Mucosa of rectum (tissue), 2 donors: ENCODE data around the gene SFTPA1.
"Not testable (repeated sequence)": the region's sequence is repeated elsewhere in the genome, so short reads cannot be mapped to it uniquely, and the experiment has no call there.

Experiments used
- H3K27ac ChIP-seq, 2 donors: one replicate each; pipeline ENCODE4 v1.7.0; 2013; ENCODE audit warnings: inconsistent platforms in 2 of 2, low read depth in 2 of 2, low read length in 2 of 2
- H3K27me3 ChIP-seq, 2 donors: one replicate each; pipeline ENCODE4 v1.7.0; 2013; ENCODE audit warnings: low read length in 2 of 2; ENCODE audit not compliant: control insufficient read depth in 2 of 2, insufficient read depth in 2 of 2
- H3K36me3 ChIP-seq, 2 donors: one replicate each; pipeline ENCODE4 v1.7.0; 2013; ENCODE audit warnings: low read length in 2 of 2; ENCODE audit not compliant: control insufficient read depth in 2 of 2, insufficient read depth in 2 of 2
- H3K4me1 ChIP-seq, 2 donors: one replicate each; pipeline ENCODE4 v1.7.0; 2013; ENCODE audit warnings: low read length in 2 of 2, mild to moderate bottlenecking in 1 of 2; ENCODE audit not compliant: control insufficient read depth in 2 of 2, insufficient read depth in 2 of 2
- H3K4me3 ChIP-seq, 2 donors: one replicate each; pipeline ENCODE4 v1.7.0; 2013; ENCODE audit warnings: low read length in 2 of 2
- H3K9ac ChIP-seq, 2 donors: one replicate each; pipeline ENCODE4 v1.7.0; 2013; ENCODE audit warnings: low read length in 2 of 2, low read depth in 1 of 2, mild to moderate bottlenecking in 1 of 2
- H3K9me3 ChIP-seq, 2 donors: one replicate each; pipeline ENCODE4 v1.7.0; 2013; ENCODE audit warnings: low read length in 2 of 2; ENCODE audit not compliant: control insufficient read depth in 2 of 2
- donor health status: healthy.
- donor health status: Normal muscosa, but diverticular disease.

SFTPA1 gene

DNA sequence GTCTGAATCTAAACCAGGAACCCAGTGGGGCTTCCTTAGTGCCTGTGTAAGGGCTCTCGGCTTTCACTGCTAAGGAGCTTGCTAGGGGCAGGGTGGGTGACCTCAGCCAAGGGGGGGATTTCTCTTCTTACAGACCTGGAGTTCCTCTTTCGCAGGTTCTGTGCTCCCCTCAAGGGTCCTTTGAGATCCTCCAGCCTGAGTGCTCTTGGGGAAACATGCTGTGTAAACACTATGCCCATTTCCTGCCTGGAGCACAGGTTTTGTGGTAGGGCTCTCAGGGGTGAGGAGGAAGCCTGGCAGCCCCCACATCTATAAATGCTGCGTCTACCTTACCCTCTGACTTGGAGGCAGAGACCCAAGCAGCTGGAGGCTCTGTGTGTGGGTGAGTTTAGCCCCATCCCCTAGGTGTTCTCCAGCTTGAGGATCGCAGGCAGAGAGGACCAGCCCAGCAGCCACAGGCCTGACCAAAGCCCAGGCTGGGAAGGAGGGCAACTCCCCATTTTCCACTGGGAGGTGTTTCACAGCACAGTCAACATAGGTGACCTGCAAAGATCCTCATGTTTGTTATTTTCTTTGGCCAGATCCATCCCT is at the start of gene SFTPA1:
Gene SFTPA1, plus strand, starts transcription at position 339 of the 591 bp plus-strand sequence. CDS start 887 bp downstream, outside the sequence.
- H3K4me1 ChIP-seq = no peaks in the 10 kb centered on the region
- no peaks in the 10 kb centered on the region for H3K9me3 ChIP-seq

DNA sequence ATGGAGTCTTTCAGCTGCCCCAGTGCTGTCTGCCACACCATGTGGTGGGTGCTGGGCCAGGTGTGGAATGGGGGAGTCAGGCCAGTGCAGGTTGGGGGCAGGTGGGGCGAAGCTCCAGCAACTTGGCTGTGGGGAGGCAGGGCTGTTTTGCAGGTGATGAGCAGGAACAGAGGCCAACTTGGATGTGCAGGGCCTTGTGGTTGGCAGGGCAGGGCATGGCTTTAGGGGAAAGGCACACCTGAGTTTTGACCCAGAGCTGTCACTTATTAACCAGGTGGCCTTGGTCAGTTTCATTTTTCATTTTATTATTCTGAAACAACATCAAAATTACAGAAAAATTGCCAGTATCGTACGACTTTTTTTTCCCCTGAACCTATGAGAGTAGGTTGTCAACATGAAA is 49.5 kb upstream of the SFTPA1 start:
- H3K9me3 ChIP-seq = no peaks in the 10 kb centered on the region
- no peak overlapping the region for H3K27ac ChIP-seq
- H3K4me1 ChIP-seq = peaks cover 0 to 12% of the 10 kb centered on the region in 2 donors
- peak overlapping the region in 1 of 2 donors; percentile 9 for H3K4me3 ChIP-seq
- H3K36me3 ChIP-seq = no peaks in the 10 kb centered on the region
- H3K9ac ChIP-seq = no peak overlapping the region
- no peaks in the 10 kb centered on the region for H3K27me3 ChIP-seq

More for the DNA sequence above, at the start of gene SFTPA1:
- Histone ChIP-seq H3K9ac (no peak within 1 kb of the TSS), H3K27me3 (no peaks in the 10 kb centered on the region), H3K36me3 (no peaks in the 10 kb centered on the region), H3K4me3 (no peak within 1 kb of the TSS), H3K27ac (no peak within 1 kb of the TSS)

DNA sequence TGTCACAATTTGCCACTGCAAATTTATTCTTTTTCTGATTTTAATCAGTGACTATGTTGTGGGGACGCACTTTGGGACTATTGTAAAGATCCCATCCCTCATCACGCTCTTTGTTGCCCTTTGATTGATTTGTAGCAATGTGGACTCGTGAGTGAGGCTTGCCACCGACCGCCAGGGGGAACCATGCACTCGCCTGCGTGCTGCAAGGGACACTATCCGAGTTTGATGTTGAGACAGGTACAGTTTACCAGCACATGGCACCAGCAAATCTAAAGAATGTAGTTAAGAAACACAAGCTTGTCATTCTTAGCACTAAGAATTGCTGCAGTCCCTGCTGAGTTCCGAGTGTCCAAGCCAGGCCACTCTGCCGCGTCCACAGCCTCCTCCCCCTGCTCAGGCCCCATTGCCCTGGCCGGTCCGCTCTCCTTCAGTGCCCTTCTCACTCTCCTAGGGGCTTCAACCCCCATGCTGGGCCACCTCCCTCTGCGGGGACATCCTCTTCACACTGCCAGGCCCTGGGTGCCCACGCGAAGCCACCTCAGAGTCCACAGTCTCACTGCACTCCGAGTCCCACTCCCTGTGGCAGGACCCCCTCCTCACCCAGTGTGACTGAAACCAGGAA is 48.5 kb upstream of the SFTPA1 start:
- Histone ChIP-seq H3K9ac (no peak overlapping the region), H3K36me3 (no peaks in the 10 kb centered on the region), H3K4me3 (no peak overlapping the region), H3K9me3 (no peaks in the 10 kb centered on the region), H3K4me1 (peaks cover 0 to 12% of the 10 kb centered on the region in 2 donors), H3K27ac (no peak overlapping the region), H3K27me3 (no peaks in the 10 kb centered on the region)

DNA sequence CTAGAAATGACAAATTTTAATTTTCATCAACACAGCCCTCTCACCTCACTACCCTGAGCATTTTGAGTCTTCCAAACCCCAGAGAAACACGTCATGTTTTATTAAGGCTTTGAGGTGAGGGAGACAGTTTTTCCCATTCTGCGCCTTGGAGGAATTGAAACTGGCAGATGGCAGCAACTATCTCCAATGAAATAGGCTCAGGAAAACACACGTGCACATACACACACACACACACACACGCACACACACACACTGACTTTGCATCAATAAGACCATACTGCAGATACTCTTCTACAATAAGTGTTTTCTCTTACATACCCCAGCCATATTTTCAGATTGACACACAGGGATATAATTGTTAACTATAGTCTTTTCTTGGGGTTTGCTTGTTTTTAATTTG is 47.3 kb upstream of the SFTPA1 start:
- peaks cover 0 to 12% of the 10 kb centered on the region in 2 donors for H3K4me1 ChIP-seq

DNA sequence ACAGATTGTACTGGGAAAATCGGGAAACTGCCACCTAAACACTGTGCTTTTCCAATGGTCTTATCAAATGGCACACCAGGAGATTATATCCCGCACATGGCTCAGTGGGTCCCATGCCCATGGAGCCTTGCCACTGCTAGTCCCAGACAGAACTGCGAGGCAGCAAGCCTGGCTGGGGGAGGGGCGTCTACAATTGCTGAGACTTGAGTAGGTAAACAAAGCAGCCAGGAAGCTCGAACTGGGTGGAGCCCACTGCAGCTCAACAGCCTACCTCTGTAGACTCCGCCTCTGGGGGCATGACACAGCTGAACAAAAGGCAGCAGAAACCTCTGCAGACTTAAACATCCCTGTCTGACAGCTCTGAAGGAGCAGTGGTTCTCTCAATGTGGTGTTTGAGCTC is 40.1 kb upstream of the SFTPA1 start:
- not testable (repeated sequence) for H3K4me3 ChIP-seq, H3K9ac ChIP-seq, H3K27ac ChIP-seq, H3K4me1 ChIP-seq, H3K9me3 ChIP-seq, H3K27me3 ChIP-seq, H3K36me3 ChIP-seq

More for the DNA sequence above, 47.3 kb upstream of the SFTPA1 start:
- Histone ChIP-seq H3K9me3 (no peaks in the 10 kb centered on the region), H3K36me3 (no peaks in the 10 kb centered on the region), H3K27ac (no peak overlapping the region), H3K9ac (no peak overlapping the region), H3K27me3 (no peaks in the 10 kb centered on the region), H3K4me3 (no peak overlapping the region)

DNA sequence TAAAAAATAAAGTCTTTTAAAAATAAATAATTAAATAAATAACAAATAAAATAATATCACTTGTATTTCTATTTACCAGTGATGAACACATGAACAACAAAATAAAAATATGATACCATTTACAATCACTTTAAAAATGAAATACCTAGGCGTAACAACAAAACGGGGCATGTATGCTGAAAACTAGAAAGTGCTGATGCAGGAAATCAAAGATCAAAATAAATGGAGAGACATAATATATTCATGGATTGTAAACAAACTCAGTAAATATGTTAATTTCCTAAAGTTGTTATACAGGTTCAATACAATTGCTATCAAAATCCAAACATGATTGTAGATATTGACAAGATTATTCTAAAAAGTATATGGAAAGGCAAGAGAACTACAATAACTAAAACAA is 31.4 kb upstream of the SFTPA1 start:
- Histone ChIP-seq H3K27ac (no peak overlapping the region), H3K36me3 (no peaks in the 10 kb centered on the region)

DNA sequence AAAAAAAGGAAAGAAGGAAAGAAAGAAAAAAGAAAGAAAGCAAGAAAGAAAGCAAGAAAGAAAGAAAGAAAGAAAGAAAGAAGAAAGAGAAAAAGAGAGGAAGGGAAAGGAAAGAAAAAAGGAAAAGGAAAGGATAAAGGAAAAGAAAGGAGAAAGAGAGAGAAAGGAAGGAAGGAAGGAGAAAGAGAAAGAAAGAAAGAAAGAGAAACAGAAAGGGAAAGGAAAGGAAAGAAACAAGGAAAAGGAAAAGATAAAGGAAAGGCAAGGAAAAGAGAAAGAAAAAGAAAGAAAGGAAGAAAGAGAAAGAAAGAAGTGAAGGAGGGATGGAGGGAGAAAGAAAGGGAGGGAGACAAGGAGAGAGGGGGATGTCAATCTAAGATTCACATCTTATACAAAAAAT is 29.7 kb upstream of the SFTPA1 start:
- Histone ChIP-seq H3K9me3 (no peaks in the 10 kb centered on the region), H3K27me3 (no peaks in the 10 kb centered on the region), H3K36me3 (no peaks in the 10 kb centered on the region), H3K9ac (no peak overlapping the region), H3K27ac (no peak overlapping the region), H3K4me3 (no peak overlapping the region), H3K4me1 (no peaks in the 10 kb centered on the region)

More for the DNA sequence above, 31.4 kb upstream of the SFTPA1 start:
- no peak overlapping the region for H3K4me3 ChIP-seq
- H3K9me3 ChIP-seq = no peaks in the 10 kb centered on the region
- no peaks in the 10 kb centered on the region for H3K4me1 ChIP-seq
- H3K27me3 ChIP-seq = no peaks in the 10 kb centered on the region
- no peak overlapping the region for H3K9ac ChIP-seq

DNA sequence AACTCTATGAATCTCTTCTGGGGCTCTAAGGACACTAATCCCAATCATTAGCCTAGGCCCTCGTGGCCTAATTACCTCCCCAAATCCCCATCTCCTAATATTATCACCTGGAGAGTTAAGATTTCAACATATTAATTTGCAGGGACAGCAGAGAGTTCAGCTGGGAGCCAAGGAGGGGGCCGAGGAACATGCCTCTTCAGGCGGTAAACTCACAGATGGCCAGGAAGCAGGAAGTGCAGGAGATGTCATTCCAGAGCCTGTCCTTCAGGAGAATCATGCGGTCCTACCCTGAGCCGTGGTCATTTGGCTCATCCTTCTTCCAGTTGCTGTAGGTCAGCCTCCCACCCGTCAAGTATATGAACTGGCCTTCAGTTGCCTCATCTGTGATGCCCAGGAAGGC is 28.6 kb upstream of the SFTPA1 start:
- no peaks in the 10 kb centered on the region for H3K4me1 ChIP-seq
- no peak overlapping the region for H3K27ac ChIP-seq
- H3K9me3 ChIP-seq = no peaks in the 10 kb centered on the region
- H3K27me3 ChIP-seq = no peaks in the 10 kb centered on the region
- no peak overlapping the region for H3K9ac ChIP-seq
- no peak overlapping the region for H3K4me3 ChIP-seq
- no peaks in the 10 kb centered on the region for H3K36me3 ChIP-seq

DNA sequence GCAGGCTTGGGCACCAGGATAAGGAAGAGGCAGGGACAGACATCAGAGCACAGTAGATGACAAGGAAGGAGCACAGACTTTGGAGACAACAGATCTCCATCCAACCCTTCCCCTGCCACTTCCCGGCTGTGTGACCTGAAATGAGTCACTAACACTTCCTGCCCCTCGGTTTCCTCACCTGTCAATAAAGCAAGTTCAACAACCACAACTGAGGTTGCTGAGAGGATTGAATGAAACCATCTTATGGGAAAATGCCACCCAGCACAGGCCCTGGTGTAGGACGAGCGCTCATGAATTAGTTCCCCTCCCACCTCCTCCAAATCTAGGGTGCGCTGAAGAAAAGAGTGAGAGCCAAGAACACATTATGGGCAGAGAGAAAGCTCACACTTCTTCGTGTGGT is 27.8 kb upstream of the SFTPA1 start:
- not testable (repeated sequence) for H3K9me3 ChIP-seq, H3K27me3 ChIP-seq, H3K9ac ChIP-seq, H3K36me3 ChIP-seq, H3K4me3 ChIP-seq, H3K4me1 ChIP-seq, H3K27ac ChIP-seq

DNA sequence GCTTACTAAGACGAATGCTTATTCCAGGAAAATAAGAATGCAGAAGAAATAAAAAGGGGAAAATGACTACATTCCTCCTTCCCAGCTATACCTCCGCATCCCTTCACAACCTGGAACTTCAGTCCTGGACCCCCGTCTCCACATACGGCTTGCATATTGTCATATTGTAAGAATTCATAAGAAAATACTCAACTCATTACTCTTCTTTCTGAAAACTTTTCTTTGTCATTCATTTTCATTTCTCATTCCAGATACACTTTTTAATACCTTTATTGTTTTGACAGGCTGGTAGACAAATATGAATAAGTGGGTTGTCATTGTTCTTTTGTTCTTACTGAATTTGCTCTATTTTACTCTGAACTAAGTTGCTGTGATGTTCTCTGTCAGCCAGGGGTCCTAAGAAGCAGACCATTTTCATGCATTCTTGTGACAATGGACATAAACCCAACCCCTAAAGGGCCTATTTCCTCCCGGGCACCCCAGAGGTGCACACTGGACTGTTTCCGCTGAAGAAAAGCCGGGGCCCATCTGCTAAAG is 27.2 kb upstream of the SFTPA1 start:
- Histone ChIP-seq H3K4me1 (no peaks in the 10 kb centered on the region), H3K36me3 (no peaks in the 10 kb centered on the region), H3K9ac (no peak overlapping the region)

More for the DNA sequence above, 27.2 kb upstream of the SFTPA1 start:
- H3K9me3 ChIP-seq = no peaks in the 10 kb centered on the region
- H3K27me3 ChIP-seq = no peaks in the 10 kb centered on the region
- no peak overlapping the region for H3K27ac ChIP-seq
- no peak overlapping the region for H3K4me3 ChIP-seq
